K562 (cell line): ENCODE measurements around the gene MDM4. TPM values are rescaled to one million over a fixed set of nuclear protein-coding genes. Genes with fewer than 3 reads are reported as not detected.

Experiments
- ATAC-seq: fragments of 200-7000 bp; cut with Tn5 transposase; 3 replicates; pipeline ENCODE4 v1.9.1; 2020; ENCODE audit warnings: moderate library complexity
- BruUV-seq: library from RNA; stranded (reverse); fragments of 400-500 nt; replicated peaks from 2 replicates; lab custom pipeline; 2021; lab: Mats Ljungman, UMichigan
- CTCF ChIA-PET: fragments of 300-600 bp; formaldehyde crosslinking; extraction: SDS; loops from one replicate; lab custom pipeline; 2021; ENCODE audit warnings: low intra/inter-chr PET ratio; lab: Yijun Ruan, JAX
- POLR2A ChIA-PET: fragments of 300-600, 350-650 bp; sonication (Branson Sonifier 250); formaldehyde crosslinking; extraction: SDS; loops from one replicate; lab custom pipeline; 2021; ENCODE audit warnings: antibody characterized with exemption, inconsistent platforms; lab: Yijun Ruan, JAX
- DNase-seq, 4 experiments: peaks; one replicate each; pipeline versions ENCODE4 v3.0.0 to v3.0.0-alpha.2; 2011 to 2018; ENCODE audit warnings: low spot score in 3 of 4, mixed read lengths in 3 of 4; ENCODE audit errors: extremely low read depth in 1 of 4
- FAIRE-seq: peaks from 2 replicates; lab custom pipeline; 2011; peaks lifted over from hg19 to GRCh38; lab: Jason Lieb, UNC
- H2AFZ ChIP-seq: 2 replicates; pipeline ENCODE4 v1.6.0; 2011; ENCODE audit warnings: low read depth, low read length, control low read depth, inconsistent platforms
- H3K27ac ChIP-seq: fragments of 200-600 bp; 3 replicates; pipeline ENCODE4 v1.8.0; 2011; ENCODE audit warnings: low read depth, mild to moderate bottlenecking, control low read depth, inconsistent platforms, low read length, moderate library complexity, mixed read lengths; ENCODE audit errors: extremely low read depth
- H3K27me3 ChIP-seq, 2 experiments: fragments of 300-600 bp in 1 of 2; 2 replicates in 1 of 2; 3 replicates in 1 of 2; pipeline versions ENCODE4 v1.6.0 to v1.8.0; 2011; ENCODE audit warnings: inconsistent platforms in 2 of 2, low read length in 2 of 2, mild to moderate bottlenecking in 1 of 2, mixed read lengths in 1 of 2, moderate library complexity in 1 of 2; ENCODE audit not compliant: control insufficient read depth in 2 of 2, insufficient read depth in 2 of 2
- H3K36me3 ChIP-seq: fragments of 300-600 bp; 3 replicates; pipeline ENCODE4 v1.8.0; 2011; ENCODE audit warnings: mild to moderate bottlenecking, low read length, inconsistent platforms; ENCODE audit not compliant: control insufficient read depth, insufficient read depth
- H3K4me1 ChIP-seq, 2 experiments: fragments of 200-600 bp in 1 of 2; replicated peaks in 1 of 2; 2 replicates in 1 of 2; 3 replicates in 1 of 2; pipeline versions ENCODE4 v1.5.1 to v1.8.0; 2011; ENCODE audit warnings: inconsistent platforms in 2 of 2, low read length in 2 of 2, mild to moderate bottlenecking in 1 of 2, mixed read lengths in 1 of 2, moderate library complexity in 1 of 2; ENCODE audit not compliant: control insufficient read depth in 2 of 2, insufficient read depth in 2 of 2
- H3K4me2 ChIP-seq: 2 replicates; pipeline ENCODE4 v1.6.1; 2011; ENCODE audit warnings: low read length, control low read depth, inconsistent platforms, mixed read lengths; ENCODE audit not compliant: insufficient read depth
- H3K4me3 ChIP-seq: fragments of 200-600 bp; sonication (generic), shearing (Covaris generic); 2 replicates; pipeline ENCODE4 v1.5.1; 2016; ENCODE audit warnings: control low read depth, inconsistent platforms
- H3K79me2 ChIP-seq: fragments of 200-600 bp; 3 replicates; pipeline ENCODE4 v1.8.0; 2011; ENCODE audit warnings: low read length, inconsistent platforms; ENCODE audit not compliant: control insufficient read depth, insufficient read depth
- H3K9ac ChIP-seq, 2 experiments: 2 replicates each; pipeline versions ENCODE4 v1.6.0 to v1.6.1; 2011; ENCODE audit warnings: low read depth in 2 of 2, low read length in 2 of 2, control low read depth in 1 of 2, inconsistent platforms in 1 of 2, mild to moderate bottlenecking in 1 of 2, mixed read lengths in 1 of 2; ENCODE audit not compliant: insufficient read depth in 1 of 2
- H3K9me1 ChIP-seq: one replicate; pipeline ENCODE4 v1.6.0; 2011; ENCODE audit warnings: inconsistent platforms, mild to moderate bottlenecking, low read length, moderate library complexity; ENCODE audit not compliant: control insufficient read depth, insufficient read depth
- H3K9me3 ChIP-seq: replicated peaks from 2 replicates; pipeline ENCODE4 v1.5.1; 2011; ENCODE audit warnings: low read depth, low read length, inconsistent platforms; ENCODE audit not compliant: control insufficient read depth, insufficient read depth
- H4K20me1 ChIP-seq: replicated peaks from 2 replicates; pipeline ENCODE4 v1.6.1; 2011; ENCODE audit warnings: low read length, inconsistent platforms, mixed read lengths; ENCODE audit not compliant: control insufficient read depth, insufficient read depth
- ATF6 ChIP-seq: sonication (generic); formaldehyde crosslinking; IDR thresholded peaks from 2 replicates; pipeline ENCODE4 v1.4.0; 2020; ENCODE audit warnings: mild to moderate bottlenecking, missing genetic modification reagents
- CBX5 ChIP-seq: IDR thresholded peaks from 2 replicates; pipeline ENCODE4 v1.6.1; 2014; ENCODE audit warnings: low read depth, borderline replicate concordance
- CREB1 ChIP-seq, 2 experiments: sonication (generic) in 1 of 2; formaldehyde crosslinking in 1 of 2; IDR thresholded peaks; 2 replicates each; pipeline versions ENCODE4 v1.6.1 to v1.8.0; 2012 to 2022; ENCODE audit warnings: inconsistent platforms in 1 of 2, mild to moderate bottlenecking in 1 of 2, missing genetic modification reagents in 1 of 2, moderate library complexity in 1 of 2
- HSF4 ChIP-seq: fragments of 250-450 bp; sonication (Bioruptor Pico); IDR thresholded peaks from 2 replicates; pipeline ENCODE4 v2.1.2; 2022; ENCODE audit warnings: mild to moderate bottlenecking, moderate library complexity, borderline replicate concordance
- MAFF ChIP-seq: IDR thresholded peaks from 2 replicates; pipeline ENCODE4 v1.6.1; 2012; ENCODE audit warnings: low read length, improper control_type of control experiment
- POLR2G ChIP-seq: fragments of 200-400 bp; formaldehyde crosslinking; IDR thresholded peaks from 2 replicates; pipeline ENCODE4 v1.6.1; 2017; ENCODE audit warnings: low read depth, mild to moderate bottlenecking, antibody characterized with exemption, low read length, moderate library complexity
- RBM14 ChIP-seq: fragments of 200-400 bp; formaldehyde crosslinking; IDR thresholded peaks from 2 replicates; pipeline ENCODE4 v1.6.1; 2018; ENCODE audit warnings: low read depth, mild to moderate bottlenecking, low read length, moderate library complexity, borderline replicate concordance; ENCODE audit not compliant: insufficient read depth
- RNF219 ChIP-seq: fragments of 250-450 bp; sonication (Bioruptor Pico); IDR thresholded peaks from 2 replicates; pipeline ENCODE4 v1.5.0; 2022; ENCODE audit warnings: mild to moderate bottlenecking
- SP2 ChIP-seq: IDR thresholded peaks from 2 replicates; pipeline ENCODE4 v1.6.1; 2011; ENCODE audit warnings: mild to moderate bottlenecking, low read depth, low read length, moderate library complexity; ENCODE audit not compliant: poor library complexity, severe bottlenecking; ENCODE audit errors: extremely low read depth
- TBL1XR1 ChIP-seq, 2 experiments: IDR thresholded peaks; 2 replicates each; pipeline ENCODE4 v1.6.1; 2012; ENCODE audit warnings: improper control_type of control experiment in 2 of 2, low read length in 2 of 2, mild to moderate bottlenecking in 1 of 2
- THRA ChIP-seq: fragments of 450-650 bp; IDR thresholded peaks from 2 replicates; pipeline ENCODE4 v1.6.1; 2017; ENCODE audit warnings: mild to moderate bottlenecking, moderate library complexity
- ZBTB43 ChIP-seq: sonication (generic); formaldehyde crosslinking; IDR thresholded peaks from 2 replicates; pipeline ENCODE4 v1.8.0; 2023; ENCODE audit warnings: mild to moderate bottlenecking, missing genetic modification reagents
- ZNF146 ChIP-seq: IDR thresholded peaks from one replicate; pipeline ENCODE4 v1.6.1; 2018; ENCODE audit warnings: missing compliant biosample characterization; ENCODE audit not compliant: unreplicated experiment
- ZNF778 ChIP-seq: fragments of 450-650 bp; formaldehyde crosslinking; IDR thresholded peaks from 2 replicates; pipeline ENCODE4 v1.4.0; 2020; ENCODE audit warnings: mild to moderate bottlenecking, moderate library complexity
- WGBS: fragments of 100-300 bp; shearing (Covaris generic); methylation state at CpG from one replicate; pipeline ENCODE4 v1.1.6; 2016; ENCODE audit warnings: low coverage, mixed read lengths; ENCODE audit not compliant: insufficient coverage; ENCODE audit errors: missing lambda C conversion rate; 5-methylcytosine and 5-hydroxymethylcytosine counted together
- in situ Hi-C: fragments of 300-500 bp; cut with MboI; formaldehyde crosslinking; loops from 4 replicates; pipeline ENCODE4 v1.15.0; 2018; ENCODE audit warnings: inconsistent platforms, mixed read lengths
- intact Hi-C: fragments of 100-400 bp; cut with micrococcal nuclease; formaldehyde crosslinking; loops from 2 replicates; pipeline ENCODE4 v1.14.2; 2022
- polyA plus RNA-seq, 8 experiments: library from polyadenylated mRNA; depleted of rRNA in 4 of 8; stranded (reverse) in 5 of 8; unstranded in 3 of 8; fragments of >200 nt; fragmentation: Nextera tagmentation in 2 of 8; fragmentation: Illumina TruSeq in 1 of 8; extraction: Ambion mirVana in 2 of 8; extraction: Trizol in 1 of 8; gene quantifications; 2 replicates each; pipeline versions ENCODE4 v1.2.1 to v1.2.3, GENCODE V29; 2011 to 2014; ENCODE audit warnings: inconsistent platforms in 1 of 8, missing spikeins in 1 of 8
- total RNA-seq, 7 experiments: library from RNA; depleted of rRNA in 6 of 7; stranded (reverse); fragments of >200 nt in 6 of 7; fragmentation: Illumina TruSeq in 2 of 7; extraction: Trizol in 2 of 7; gene quantifications; 2 replicates each; pipeline versions ENCODE4 v1.2.1 to v1.2.3, GENCODE V29; 2011 to 2021; ENCODE audit warnings: low replicate concordance in 1 of 7

Gene MDM4
- total and polyA plus RNA-seq, 9 of the 15 experiments (the other 6 are each of a cell fraction or from before 2014, with no cell fraction given) = 3.3 to 61.7 (median 21.2) TPM

- peaks cover 43 to 66% of the 10 kb centered on the region in 2 experiments for H3K27me3 ChIP-seq
- no peak overlapping the region for H3K27ac ChIP-seq
- H2AFZ ChIP-seq = no peak overlapping the region
- BruUV-seq = no TSS peak
- H3K9me3 ChIP-seq = no peaks in the 10 kb centered on the region
- intact Hi-C loops (no loop called here), in situ Hi-C loops (no loop called here)
- ChIA-PET CTCF (no interaction called here), POLR2A (interaction anchor here (0.6 to 2.0 kb wide), 13 partner anchors 8 to 80 kb away, joined by 3 to 10 read pairs (median 4); partner anchors contain the start of gene PIK3C2B)
- no peak overlapping the region for H3K4me2 ChIP-seq
- 0% methylated on average over 2 of the region's 2 CpGs for WGBS
- no peak for ATAC-seq
- no peaks in the 10 kb centered on the region for H3K36me3 ChIP-seq
- H3K9ac ChIP-seq = no peak overlapping the region
- no peak overlapping the region for H3K4me3 ChIP-seq
- no peaks in the 10 kb centered on the region for H3K79me2 ChIP-seq
- no peak for FAIRE-seq
- H4K20me1 ChIP-seq = no peaks in the 10 kb centered on the region
- peaks cover 0 to 4% of the 10 kb centered on the region in 2 experiments; a peak in 2 of 5 replicates for H3K4me1 ChIP-seq
- H3K9me1 ChIP-seq = no peaks in the 10 kb centered on the region
- DNase-seq = no peak
- no peak for TF ChIP-seq TBL1XR1 (IDR thresholded peaks at IDR 0.05; ENCODE audit: low read length in 2 of 2)
- no peak for TF ChIP-seq ZNF778 (CRISPR knock-in tag)
- no peak for TF ChIP-seq RNF219 (CRISPR knock-in tag)
- no peak for TF ChIP-seq MAFF
- no peak for TF ChIP-seq THRA
- TF ChIP-seq POLR2G = no peak
- no peak for TF ChIP-seq ZBTB43 (CRISPR knock-in tag)
- TF ChIP-seq CBX5 = no peak
- TF ChIP-seq ATF6 (CRISPR knock-in tag) = no peak
- TF ChIP-seq CREB1 (IDR thresholded peaks at IDR 0.05) = no peak
- TF ChIP-seq CREB1 (CRISPR knock-in tag; IDR thresholded peaks at IDR 0.05) = no peak
- no peak for TF ChIP-seq SP2
- no peak for TF ChIP-seq ZNF146 (CRISPR knock-in tag)
- TF ChIP-seq RBM14 = no peak
- no peak for TF ChIP-seq HSF4
Observed at GRCh38 chr1:204478921-204479320, 37.3 kb upstream of the MDM4 start.
